Measurements from ENCODE around the gene ZNF669.

Gene ZNF669

GRCh38 chr1:247115545-247115944 is 11.4 kb upstream of the ZNF669 start:
- no peak for ATAC-seq
- no peak for TF ChIP-seq RARB (CRISPR knock-in tag; IDR thresholded peaks at IDR 0.05)
- no peak for TF ChIP-seq CSRNP3 (CRISPR knock-in tag; IDR thresholded peaks at IDR 0.05)
- TF ChIP-seq CSDC2 (CRISPR knock-in tag; IDR thresholded peaks at IDR 0.05): no peak
- no peak for TF ChIP-seq ZNF8 (CRISPR knock-in tag; IDR thresholded peaks at IDR 0.05)
- TF ChIP-seq TCF4 (CRISPR knock-in tag; IDR thresholded peaks at IDR 0.05; ENCODE audit: borderline replicate concordance): no peak
- no peak for TF ChIP-seq ARNTL (CRISPR knock-in tag; IDR thresholded peaks at IDR 0.05; ENCODE audit: borderline replicate concordance, low read depth)
- TF ChIP-seq ZFP30 (CRISPR knock-in tag; IDR thresholded peaks at IDR 0.05): no peak
- TF ChIP-seq CREB5 (CRISPR knock-in tag; IDR thresholded peaks at IDR 0.05; ENCODE audit: low read depth): no peak
- TF ChIP-seq TSHZ2 (CRISPR knock-in tag; IDR thresholded peaks at IDR 0.05): no peak
- TF ChIP-seq TOX (CRISPR knock-in tag; IDR thresholded peaks at IDR 0.05; ENCODE audit: borderline replicate concordance): no peak
- TF ChIP-seq POU6F1 (CRISPR knock-in tag; IDR thresholded peaks at IDR 0.05; ENCODE audit: borderline replicate concordance, low read depth): no peak
- TF ChIP-seq GLIS3 (CRISPR knock-in tag; IDR thresholded peaks at IDR 0.05): no peak
- no peak for TF ChIP-seq ZFP3 (CRISPR knock-in tag; IDR thresholded peaks at IDR 0.05)

DNA sequence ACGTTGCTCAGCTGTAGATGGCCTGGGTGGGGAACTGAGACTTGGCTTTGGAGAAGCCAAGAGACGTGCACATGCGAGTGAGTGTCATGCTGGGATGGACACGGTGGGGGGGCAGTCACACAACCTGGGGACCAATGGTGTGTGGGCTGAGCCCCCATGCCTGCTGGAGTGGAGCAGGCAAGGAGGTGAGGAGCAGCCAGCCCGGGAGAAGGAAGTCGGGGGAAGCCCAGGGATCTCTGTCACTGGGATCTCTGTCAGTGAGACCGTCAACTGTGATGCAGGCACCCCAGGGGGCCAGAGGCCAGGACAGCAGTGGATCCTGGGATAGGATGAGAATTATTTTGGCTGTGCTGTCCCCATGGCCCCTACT is 11.0 kb upstream of the ZNF669 start:
- ATAC-seq: no peak
- TF ChIP-seq TOX (CRISPR knock-in tag; IDR thresholded peaks at IDR 0.05; ENCODE audit: borderline replicate concordance) (no peak), ZFP3 (CRISPR knock-in tag; IDR thresholded peaks at IDR 0.05) (no peak), RARB (CRISPR knock-in tag; IDR thresholded peaks at IDR 0.05) (no peak), CSRNP3 (CRISPR knock-in tag; IDR thresholded peaks at IDR 0.05) (no peak), ZFP30 (CRISPR knock-in tag; IDR thresholded peaks at IDR 0.05) (no peak), BACH2 (CRISPR knock-in tag; IDR thresholded peaks at IDR 0.05; ENCODE audit: borderline replicate concordance) (no peak), ZNF565 (CRISPR knock-in tag; conservative IDR thresholded peaks at IDR 0.05; ENCODE audit: low read depth) (no peak), POU6F1 (CRISPR knock-in tag; IDR thresholded peaks at IDR 0.05; ENCODE audit: borderline replicate concordance, low read depth) (no peak), ISL1 (CRISPR knock-in tag; IDR thresholded peaks at IDR 0.05) (no peak), GLIS3 (CRISPR knock-in tag; IDR thresholded peaks at IDR 0.05) (no peak), ESRRG (CRISPR knock-in tag; IDR thresholded peaks at IDR 0.05) (no peak), PPARA (CRISPR knock-in tag; IDR thresholded peaks at IDR 0.05; ENCODE audit: borderline replicate concordance) (no peak), TCF4 (CRISPR knock-in tag; IDR thresholded peaks at IDR 0.05; ENCODE audit: borderline replicate concordance) (no peak), OSR1 (CRISPR knock-in tag; IDR thresholded peaks at IDR 0.05) (no peak), ARNTL (CRISPR knock-in tag; IDR thresholded peaks at IDR 0.05; ENCODE audit: borderline replicate concordance, low read depth) (no peak), PATZ1 (CRISPR knock-in tag; IDR thresholded peaks at IDR 0.05; ENCODE audit: borderline replicate concordance) (no peak), ZNF8 (CRISPR knock-in tag; IDR thresholded peaks at IDR 0.05) (no peak), CREB5 (CRISPR knock-in tag; IDR thresholded peaks at IDR 0.05; ENCODE audit: low read depth) (no peak)
